GM19328 (cell line): Measurements from ENCODE around the gene CENPM.

Experiments used
- ATAC-seq: cut with Tn5 transposase; IDR thresholded peaks from one replicate; pipeline ENCODE4 v1.9.1; 2021; ENCODE audit warnings: mild to moderate bottlenecking, moderate library complexity; ENCODE audit not compliant: unreplicated experiment

CENPM gene

DNA sequence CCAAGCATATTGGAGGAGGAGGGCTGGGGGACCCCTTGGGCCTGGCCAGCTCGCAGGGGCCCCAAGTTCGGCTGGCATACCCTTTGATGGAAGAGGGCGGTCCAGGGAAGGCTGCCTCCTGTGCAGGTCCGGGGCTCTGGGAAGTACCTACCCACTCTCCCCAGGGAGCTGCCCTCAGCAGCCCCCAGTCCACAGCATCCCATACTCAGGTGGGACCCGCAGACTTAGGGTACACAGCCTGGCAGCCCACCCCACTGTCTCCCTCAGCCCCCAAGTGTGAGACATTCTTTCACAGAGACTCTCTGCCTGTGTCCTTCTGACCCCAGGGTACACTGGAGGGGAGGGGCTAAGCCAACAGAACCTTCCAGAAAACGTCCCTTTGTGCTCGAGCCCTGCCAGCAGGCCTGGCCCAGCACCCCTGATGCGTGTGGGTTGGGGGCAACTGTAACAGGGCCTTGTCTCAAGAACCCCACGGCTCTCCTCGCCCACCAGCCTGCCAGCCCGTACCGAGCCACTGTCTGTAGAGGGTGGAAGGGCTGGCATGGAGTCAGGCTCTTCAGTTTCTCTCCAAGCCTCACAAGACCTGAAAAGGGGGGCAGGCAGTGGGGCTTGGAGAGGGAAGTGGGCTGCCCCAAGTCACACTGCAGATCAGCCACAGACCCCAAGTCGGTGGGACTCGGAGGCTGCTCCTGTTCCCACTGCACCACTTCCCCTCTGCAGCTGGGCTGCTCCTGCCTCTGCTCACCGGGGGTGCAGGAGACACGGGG is 13.4 kb downstream of the CENPM start:
- ATAC-seq = no peak

DNA sequence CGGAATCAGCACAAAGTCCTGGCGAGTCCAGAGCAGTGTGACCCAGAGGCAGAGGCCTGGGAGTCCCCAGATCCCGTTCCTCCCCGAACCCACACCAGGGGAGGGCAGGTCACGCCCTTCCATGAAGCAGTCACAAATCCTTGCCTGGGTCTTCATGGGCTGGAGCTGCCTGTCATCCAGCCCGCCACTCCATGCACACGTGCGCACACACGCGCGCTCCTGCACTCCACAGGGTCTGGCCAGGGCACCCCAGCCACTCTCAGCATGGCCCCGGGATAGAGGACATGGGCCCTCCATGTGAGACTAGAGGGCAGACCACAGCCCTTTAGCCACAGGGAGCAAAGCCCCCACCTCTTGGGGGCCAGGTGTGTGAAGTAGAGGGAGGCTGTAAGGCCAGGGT is 14.6 kb downstream of the CENPM start:
- ATAC-seq = no peak

DNA sequence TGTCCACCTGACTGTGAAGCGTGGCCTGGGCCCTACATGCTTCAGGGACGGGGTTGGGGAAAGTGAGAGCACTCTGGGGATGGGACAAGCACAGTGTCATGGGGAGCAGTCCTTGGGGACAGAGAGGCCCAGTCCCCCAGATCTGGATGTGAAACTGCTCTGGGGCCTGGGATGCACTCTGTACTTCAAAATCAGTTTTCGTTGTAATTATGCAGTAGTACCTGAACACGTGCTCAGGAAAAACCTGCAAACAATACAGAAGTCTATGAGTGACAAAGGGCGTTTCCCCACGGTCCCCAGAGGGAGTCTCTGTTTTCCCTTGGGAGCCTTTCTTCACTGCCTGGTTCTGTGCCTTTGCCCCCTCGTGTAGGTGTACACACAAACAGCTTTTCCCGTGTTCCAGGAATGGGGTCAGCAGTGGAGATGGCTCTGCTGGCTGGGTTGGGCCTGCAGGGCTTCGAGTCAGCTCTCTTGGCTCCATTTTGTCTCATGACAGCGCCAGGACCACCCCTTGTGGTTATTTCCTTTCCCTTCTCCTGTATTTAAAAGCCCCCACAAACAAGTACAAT is 15.2 kb downstream of the CENPM start:
- no peak for ATAC-seq

DNA sequence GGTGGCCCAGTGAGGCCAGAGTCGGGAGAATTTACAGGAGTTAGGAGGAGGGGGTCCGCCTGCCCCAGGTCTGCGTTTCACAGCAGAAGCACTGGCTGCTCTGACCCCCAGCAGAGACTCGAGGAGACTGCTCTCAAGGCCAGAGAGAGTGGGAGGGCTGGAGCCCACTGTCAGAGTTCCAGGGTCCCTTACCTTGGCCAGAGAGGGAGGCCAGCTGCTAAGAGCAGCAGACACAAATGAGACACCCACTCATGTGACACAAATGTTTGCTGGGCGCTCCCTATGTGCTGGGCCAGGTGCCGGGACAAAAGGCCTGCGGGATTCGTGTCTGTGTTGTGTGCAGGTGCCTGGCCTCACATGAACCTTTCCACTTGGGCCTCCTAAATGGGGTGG is 17.5 kb downstream of the CENPM start:
- no peak for ATAC-seq

DNA sequence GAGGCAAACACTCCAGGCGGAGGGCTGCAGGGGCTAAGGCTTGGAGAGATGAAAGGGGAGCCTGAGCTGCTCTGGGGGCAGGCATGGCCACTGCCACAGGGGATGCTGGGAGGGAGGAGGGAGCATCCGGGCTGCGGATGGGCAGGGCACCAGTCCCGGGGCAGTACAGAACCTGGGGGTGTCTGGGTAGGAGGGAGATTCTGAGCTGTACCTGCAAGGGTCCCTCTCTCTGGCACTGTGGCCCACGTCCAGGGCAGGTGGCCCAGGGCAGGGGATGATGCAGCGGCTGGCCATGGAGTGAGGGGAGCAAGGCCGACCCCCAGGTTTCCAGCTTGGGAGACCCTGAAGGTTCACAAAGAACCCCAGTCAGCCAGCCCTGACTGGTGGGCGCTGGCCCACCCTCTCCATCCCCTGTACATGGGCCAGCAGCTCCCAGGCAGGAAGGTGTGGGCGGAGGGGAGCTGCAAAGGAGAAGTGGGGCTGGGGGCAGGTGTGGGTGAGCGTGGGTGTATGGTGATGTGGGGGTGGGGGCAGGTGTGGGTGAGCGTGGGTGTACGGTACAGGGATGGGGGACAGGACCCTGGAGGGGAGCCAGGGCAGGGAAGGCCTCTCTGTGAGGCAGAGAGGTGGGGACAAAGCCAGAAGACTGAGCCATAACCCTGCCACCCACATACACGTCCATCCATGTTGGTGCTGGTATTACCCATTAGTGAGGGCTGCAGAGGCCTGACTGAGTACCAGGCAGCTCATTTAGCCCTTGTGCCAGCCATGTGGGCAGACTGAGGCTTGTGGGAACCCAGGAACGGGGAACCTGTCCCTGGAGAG is 18.1 kb downstream of the CENPM start:
- no peak for ATAC-seq

DNA sequence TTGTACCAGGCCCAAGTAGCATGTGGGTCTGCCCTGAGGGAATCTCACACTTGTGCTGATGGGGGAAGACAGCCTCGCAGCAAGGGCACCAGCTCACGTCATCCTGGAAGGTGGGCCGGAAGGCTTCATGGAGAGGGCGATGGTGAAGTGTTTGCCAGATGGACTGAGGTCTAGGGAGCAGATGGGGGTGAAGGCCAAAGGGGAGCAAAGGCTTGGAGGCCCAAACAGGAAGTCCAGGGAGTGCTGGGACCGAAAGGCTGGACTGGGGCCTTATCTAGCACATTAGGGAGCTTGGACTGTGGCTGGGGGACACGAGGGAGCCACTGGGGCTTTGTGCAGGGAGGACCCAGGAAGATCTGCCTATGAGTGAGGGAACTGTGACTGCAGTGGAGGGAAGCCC is 19.1 kb downstream of the CENPM start:
- no peak for ATAC-seq

DNA sequence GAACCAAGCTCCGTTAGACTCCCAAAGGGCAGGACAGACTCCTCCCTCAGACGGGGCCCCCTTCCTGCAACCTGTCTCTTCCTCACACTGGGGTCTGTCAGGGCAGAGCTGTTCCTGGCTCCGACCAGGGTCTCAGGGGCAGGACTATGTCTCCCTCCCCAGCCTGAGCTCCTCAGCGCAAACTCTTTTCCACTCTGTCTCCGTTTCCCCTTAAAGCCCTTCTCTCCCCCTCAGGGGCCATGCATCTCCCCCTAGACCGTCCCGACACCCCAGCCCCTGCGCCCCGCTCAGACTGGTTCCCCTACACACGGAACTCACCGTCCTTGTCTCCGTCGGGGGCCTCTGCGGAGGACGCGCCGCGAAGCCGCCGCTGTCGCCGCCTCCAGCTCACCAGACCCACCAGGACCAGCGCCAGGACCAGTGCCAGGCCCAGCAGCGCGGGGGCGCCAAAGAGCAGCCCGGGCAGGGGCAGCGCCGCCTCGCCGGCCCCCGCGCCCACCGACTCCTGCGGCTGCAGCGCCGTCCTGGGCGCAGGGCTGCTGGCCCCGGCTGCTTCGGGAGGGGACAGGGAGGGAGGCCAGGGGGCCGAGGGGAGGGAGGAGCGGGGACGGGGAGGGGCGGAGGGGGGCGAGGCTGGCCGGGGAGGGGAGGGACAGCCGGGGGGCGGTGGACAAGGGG is 21.0 kb downstream of the CENPM start:
- ATAC-seq = peak; percentile 38

DNA sequence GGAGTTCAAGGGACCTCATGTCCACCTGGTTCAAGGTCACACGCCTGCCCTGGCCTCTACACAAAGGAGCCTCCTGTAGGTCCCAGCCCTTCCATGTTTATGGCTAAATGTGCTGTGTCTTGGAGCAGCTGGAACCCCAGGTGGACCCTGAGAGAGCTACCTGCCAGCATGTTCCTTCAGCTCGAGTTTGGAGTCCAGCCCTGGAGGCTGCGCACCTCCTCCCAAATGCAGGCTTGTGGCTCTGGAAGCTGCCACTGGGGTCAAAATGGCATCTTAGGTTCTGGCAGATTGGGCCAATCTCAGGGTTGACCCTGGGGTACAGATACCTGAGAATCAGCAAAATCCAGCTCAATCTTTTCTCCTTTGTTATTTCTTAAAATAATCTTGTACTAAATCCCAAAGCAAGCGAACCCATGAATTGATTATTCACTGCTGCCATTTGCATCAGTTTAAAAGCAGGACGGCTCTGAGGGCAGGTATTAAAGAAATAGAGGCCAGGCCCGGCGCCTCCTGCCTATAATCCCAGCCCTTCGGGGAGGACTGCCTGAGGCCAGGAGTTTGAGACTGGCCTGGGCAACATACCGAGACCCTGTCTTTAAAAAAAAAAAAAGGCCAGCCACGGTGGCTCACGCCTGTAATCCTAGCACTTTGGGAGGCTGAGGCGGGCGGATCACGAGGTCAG is 23.2 kb downstream of the CENPM start:
- no peak for ATAC-seq

DNA sequence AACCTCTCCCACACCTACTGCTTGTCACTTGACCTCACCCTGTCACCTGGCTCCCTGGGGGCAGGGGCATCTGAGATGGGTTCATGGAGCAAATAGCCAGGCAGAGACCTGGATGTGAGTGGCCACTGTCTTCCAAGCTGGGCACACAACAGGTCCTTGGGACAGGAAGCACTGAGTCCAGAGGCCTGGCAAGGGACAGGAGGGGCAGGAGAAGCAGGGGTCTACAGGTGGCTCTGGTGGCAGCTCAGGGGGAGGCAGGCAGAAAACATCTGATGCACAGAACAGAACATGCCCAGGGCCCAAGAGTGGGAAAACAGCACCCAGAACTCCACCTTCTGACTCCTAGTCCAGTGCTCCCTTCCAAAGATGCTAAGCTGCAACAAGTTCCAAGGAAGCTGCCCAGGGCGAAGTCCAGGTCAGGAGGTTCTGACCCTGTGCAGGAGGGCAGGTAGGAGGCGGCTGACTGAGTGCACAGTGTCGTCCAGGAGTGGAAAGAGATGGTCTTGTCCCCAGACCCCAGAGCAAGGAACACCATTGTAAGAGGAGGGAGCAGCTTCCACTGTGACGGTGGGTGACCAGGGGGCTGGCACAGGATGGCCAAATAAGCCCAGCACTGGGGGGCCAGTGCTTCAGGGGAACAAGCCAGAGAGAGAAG is 23.9 kb downstream of the CENPM start:
- ATAC-seq = no peak

DNA sequence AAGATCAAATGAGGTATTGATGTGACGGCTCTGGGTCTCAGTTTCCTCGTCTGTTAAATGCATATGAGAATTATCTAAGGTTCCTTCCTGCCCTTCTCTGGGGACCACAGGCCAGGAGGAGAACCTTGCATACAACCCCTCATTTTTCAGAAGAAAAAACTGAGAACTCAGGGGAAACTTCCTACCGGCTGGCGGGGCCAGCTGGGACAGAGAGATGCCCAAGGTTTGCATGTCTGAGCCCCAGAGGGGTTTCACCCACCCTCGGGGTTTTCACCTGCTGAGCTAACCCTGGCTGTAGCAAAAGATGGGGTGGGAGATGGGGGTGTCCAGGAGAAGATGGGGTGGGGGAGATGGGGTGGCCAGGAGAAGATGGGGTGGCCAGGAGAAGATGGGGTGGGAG is 24.6 kb downstream of the CENPM start:
- no peak for ATAC-seq

DNA sequence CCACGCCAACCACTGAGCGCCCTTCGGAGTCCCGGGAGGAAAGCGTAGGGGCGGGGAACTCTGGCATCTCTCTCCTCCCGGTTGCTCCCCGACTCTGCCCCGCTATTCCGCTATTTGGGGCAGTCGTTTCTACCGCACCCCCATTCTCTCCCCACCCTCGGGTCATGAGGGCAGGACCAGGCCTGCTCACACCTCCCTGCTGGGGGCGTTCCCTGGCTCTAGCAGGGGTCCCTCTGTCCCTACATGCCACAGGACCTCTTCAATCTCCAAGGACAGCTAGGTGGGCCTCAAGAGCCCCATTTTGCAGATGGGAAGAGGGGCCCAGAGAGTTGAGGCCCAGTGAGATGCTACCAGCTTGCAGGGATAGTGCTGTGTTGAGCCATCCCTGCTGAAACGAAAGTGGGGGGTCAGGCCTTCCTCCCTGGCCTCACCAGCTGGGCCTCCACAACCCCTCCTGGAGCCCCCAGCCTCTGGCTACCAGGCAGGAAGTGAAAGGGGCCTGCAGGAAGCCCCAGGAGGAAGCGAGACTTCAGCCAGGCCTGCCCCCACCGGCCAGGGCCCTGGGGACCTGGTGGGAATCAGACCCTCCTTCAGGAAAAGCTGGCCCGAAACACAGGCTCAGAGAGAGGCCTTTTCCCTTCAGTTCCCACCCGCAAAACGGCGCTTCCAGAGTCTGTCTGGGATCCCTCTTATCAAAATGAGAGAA is 26.5 kb downstream of the CENPM start:
- no peak for ATAC-seq

DNA sequence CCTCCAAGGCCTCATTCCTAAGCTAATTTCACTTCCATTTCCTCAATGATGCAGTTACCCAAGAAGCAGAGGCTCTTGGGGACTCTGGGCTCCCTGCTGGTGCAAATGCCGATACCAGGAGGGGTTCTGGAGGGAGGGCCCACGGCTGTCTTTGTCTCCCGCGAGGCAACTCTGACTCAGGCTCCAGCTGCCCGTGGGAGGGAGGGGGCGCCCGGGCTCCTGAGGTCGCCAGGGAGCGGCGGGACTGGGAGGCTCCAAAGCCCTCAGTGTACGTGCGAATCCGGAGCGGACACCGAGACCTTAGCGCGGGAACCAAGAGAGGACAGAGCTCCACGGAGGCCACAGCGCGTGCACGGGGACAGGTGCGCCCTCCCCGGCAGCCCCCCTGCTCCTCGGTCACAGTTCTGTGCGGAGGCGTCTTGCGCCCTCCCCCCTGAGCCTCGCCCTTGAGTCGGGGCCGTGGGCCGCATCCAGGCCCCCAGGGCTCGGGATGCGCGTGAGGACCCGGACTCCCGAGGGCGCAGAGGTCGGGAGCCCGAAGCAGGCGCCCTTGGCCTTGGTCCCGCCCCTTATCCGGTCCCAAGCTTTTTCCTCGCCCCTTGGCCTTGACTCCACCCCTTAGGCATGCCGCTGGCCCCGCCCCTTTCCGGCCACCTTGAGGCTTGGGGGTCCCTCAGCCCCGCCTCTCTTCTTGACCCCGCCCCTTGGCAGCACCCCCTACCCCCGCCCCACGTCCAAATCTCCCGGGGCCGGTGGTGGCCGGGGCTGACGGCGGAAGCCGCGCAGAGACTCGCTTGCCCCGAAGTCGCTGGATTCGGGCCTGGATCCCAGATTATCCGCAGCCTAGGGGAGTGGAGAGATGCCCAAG is 27.4 kb downstream of the CENPM start:
- peak; percentile 45 for ATAC-seq

DNA sequence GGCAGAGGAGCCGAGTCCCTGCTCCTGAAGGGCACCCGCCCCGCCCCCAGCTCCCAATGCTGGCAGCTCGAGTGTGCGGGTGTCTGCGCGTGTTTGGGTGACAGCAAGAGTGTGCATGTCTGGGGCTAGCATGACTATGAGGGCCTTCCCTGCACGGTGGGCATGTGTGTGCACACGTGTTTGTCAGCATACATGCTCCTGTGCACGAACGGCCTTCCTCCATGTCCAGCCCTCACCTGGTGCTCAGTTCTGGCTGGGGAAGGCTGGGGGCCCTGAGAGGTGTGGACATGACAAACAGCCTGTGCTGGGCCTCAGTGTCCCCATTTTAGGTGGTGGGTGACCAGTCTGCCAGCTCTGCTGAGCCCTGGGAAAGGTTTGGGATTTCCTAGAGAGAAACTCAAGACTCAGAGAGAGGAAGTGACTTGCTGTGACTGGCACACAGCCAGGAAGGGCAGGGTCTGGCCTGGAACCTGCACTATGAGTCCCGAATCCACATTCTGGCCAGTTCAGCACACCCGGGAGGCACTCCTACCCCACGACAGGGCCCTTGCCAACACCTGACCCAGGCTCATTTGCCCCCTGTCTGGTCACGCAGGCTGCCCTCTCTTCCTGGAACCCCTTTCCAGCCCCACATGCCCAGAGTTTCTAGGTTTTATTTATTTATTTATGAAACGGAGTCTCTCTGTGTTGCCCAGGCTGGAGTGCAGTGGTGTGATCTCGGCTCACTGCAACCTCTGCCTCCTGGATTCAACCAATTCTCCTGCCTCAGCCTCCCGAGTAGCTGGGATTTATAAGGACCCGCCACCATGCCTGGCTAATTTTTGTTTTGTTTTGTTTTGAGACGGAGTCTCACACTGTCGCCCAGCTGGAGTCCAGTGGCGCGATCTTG is 28.8 kb downstream of the CENPM start:
- ATAC-seq = no peak

DNA sequence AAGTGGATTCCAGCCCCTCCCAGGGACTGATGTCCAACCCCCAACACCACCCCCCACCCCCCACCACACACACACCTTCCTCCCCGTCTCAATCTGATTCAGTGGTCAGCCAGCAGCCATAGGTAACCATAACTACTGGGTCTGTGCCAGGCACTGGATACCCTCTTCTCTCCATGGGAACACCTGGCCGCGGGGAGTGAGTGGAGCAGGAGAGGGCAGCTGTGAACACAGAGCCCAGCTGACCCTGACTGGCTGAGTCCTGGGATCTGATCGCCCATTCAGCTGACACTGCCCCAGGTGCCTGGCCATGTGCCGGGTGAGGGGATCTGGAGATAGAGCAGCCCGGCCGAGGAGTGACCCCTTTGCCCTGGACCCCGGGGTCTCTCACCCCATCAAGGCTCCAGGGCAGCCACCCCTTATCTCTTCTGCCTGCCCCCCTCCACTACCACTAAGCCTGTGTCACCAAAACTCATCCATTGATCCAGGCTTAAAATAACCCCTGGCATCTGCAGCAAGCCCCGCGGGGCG is 29.5 kb downstream of the CENPM start:
- ATAC-seq = no peak

DNA sequence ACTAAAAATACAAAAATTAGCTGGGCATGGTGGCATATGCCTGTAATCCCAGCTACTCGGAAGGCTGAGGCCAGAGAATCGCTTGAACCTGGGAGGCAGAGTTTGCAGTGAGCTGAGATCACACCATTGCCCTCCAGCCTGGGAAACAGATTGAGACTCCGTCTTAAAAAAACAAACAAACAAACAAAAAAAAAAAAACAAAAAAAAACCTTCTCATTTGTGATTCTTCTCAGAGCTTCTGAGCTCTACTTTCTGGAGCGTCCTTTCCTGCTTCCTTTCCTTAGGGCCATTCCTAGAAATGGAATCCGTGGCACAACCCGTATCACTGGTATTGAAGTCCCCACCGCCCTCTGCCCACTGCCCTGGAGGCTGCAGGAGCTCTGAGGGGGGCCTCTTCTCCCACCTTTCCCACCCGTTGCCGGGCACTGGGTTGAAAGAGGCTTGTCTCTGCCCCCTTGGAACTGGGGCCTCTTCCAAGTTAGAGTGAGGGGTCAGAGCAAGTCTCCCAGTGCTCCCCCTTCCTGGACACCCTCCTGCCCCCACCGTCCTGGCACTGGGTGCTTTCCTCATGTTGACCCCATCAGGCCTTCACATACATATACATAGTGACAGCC is 30.1 kb downstream of the CENPM start:
- ATAC-seq = no peak

DNA sequence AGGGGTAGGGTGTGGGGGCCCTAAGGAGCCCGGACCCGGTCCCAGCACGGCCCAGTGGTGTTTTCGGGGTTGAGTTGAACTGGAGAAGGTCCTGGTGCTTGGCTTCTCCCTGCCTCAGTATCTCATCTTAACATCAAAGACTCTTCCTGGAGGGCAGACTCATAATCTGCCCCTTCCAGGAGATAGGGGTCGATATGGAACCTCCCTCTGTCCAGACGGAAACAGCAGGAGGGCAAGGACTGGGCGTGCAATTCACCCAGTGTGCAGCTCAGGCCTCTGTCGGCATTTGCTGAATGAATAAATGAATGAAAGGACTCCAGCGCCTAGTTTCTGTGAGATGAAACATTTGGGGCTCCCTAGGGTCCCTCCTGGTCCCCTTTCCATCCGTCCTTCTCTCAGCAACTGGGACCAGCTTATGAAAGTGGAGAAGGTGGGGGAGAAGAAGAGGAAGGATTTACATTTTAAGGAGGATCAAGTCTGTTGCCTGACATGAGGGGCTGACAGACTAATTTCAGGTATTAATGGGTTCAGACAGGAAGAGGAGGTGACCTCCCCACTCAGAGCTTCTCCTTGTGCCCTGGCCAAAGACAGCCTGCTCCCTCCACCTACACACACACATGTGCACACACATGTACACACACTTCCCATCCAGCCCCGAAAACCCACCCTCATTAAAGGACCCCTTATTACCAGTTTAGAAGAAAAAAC is 31.0 kb downstream of the CENPM start:
- no peak for ATAC-seq
